Measurements from ENCODE around the gene ZBTB17.

The ZBTB17 gene

DNA sequence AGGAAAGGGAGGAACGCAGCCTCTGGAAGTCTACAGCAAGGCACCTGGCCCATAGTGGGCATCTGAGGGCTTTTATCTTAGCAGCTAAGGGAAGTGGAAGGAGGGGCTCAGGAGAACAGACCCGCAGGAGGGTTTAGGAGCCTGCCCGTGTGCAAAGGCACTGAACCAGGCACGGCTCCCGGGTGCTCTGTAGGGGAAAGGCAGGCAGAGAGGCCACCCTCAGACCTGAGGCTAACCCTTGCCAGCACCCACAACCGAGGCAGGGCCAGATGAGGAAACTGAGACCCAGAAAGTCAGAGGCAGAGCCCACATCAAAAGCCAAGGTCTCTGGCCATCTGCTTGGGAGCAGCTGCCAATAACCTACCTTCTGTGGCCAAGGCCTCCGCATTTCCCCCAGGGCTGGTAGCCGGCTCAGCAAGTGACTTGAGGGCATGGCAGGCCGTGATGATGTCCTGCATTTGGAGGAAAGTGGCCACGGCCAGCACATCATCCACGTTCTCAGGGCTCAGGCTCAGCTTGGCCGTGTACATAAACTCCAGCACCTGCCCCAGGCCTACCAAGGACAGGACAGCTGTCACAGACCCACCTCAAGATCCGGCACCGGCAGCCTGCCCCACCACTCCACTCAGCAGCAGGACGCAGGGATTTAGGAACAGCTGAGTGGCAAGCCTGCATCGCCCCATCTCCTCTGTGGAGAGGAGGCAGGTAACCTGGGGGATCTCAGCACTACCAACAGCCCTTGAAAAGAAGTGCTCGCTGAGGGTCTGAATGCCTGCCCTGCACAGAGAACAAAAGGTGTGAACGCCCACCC is 29.1 kb downstream of the ZBTB17 start:
- Histone ChIP-seq H3K9me3 (ENCODE audit: insufficient read depth, low read depth, low read length) (no peaks in the 10 kb centered on the region), H3K4me1 (ENCODE audit: insufficient read depth, low read length, poor library complexity, severe bottlenecking) (no peaks in the 10 kb centered on the region), H3F3A (ENCODE audit: low read depth) (no peaks in the 10 kb centered on the region), H3K27me3 (ENCODE audit: insufficient read depth, low read length, poor library complexity, severe bottlenecking) (no peaks in the 10 kb centered on the region), H3K4me2 (ENCODE audit: low read depth, low read length, poor library complexity, severe bottlenecking) (no peak overlapping the region), H3K79me2 (ENCODE audit: insufficient read depth, low read length) (peaks cover 28% of the 10 kb centered on the region; the same call in 1 of the 2 replicates), H3K9ac (ENCODE audit: low read depth, low read length, poor library complexity, severe bottlenecking) (no peak overlapping the region), H3K9me2 (replicated peaks; ENCODE audit: low read depth, low read length) (no peaks in the 10 kb centered on the region), H2AFZ (ENCODE audit: low read length) (no peak overlapping the region), H3K36me3 (ENCODE audit: insufficient read depth, low read length) (peaks cover 72% of the 10 kb centered on the region; the same call in 1 of the 2 replicates), H3K4me3 (ENCODE audit: low read length, poor library complexity, severe bottlenecking) (no peak overlapping the region), H4K20me1 (ENCODE audit: insufficient read depth, low read length, poor library complexity, severe bottlenecking) (peaks cover 14% of the 10 kb centered on the region)
- TF ChIP-seq EZH2phosphoT487 (IDR thresholded peaks at IDR 0.05; ENCODE audit: borderline replicate concordance) = no peak
- TF ChIP-seq, protein P1, sequence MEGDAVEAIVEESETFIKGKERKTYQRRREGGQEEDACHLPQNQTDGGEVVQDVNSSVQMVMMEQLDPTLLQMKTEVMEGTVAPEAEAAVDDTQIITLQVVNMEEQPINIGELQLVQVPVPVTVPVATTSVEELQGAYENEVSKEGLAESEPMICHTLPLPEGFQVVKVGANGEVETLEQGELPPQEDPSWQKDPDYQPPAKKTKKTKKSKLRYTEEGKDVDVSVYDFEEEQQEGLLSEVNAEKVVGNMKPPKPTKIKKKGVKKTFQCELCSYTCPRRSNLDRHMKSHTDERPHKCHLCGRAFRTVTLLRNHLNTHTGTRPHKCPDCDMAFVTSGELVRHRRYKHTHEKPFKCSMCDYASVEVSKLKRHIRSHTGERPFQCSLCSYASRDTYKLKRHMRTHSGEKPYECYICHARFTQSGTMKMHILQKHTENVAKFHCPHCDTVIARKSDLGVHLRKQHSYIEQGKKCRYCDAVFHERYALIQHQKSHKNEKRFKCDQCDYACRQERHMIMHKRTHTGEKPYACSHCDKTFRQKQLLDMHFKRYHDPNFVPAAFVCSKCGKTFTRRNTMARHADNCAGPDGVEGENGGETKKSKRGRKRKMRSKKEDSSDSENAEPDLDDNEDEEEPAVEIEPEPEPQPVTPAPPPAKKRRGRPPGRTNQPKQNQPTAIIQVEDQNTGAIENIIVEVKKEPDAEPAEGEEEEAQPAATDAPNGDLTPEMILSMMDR (conservative IDR thresholded peaks at IDR 0.05; ENCODE audit: low read length) = no peak

DNA sequence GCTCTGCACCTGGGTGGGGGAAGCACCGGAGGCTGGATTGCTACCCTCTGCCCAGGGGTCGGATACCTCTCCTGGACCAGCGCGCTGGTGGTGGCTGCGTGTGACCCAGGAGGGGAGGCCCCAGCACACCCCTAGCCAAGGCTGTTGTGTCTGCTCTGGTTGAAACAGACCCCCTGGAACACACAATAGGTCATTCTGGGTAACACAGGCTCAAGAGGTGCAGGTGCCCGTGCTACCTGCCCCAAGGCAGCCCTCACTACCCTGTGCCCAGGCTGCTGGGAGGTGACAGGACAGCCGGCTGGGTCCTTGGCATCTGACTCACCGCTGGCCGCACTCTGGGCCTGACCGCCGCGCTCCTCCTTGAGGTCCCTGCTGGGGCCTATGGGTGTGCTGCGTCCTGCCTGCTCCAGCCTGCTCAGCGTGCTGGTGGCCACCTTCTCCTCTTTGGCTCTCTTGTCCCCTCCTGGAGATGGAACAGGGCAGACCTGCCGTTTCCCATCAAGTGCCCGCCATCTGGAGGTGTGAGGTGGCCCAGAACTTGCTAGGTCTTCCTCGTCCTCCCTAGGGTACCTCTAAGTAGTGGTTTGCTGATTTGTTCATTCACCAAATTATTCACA is 30.0 kb downstream of the ZBTB17 start:
- Histone ChIP-seq H3K4me1 (ENCODE audit: insufficient read depth, low read length, poor library complexity, severe bottlenecking) (no peaks in the 10 kb centered on the region), H3K4me2 (ENCODE audit: low read depth, low read length, poor library complexity, severe bottlenecking) (no peak overlapping the region), H3F3A (ENCODE audit: low read depth) (no peaks in the 10 kb centered on the region), H3K79me2 (ENCODE audit: insufficient read depth, low read length) (peaks cover 21% of the 10 kb centered on the region; the same call in 1 of the 2 replicates), H4K20me1 (ENCODE audit: insufficient read depth, low read length, poor library complexity, severe bottlenecking) (peaks cover 14% of the 10 kb centered on the region), H3K9me3 (ENCODE audit: insufficient read depth, low read depth, low read length) (no peaks in the 10 kb centered on the region), H2AFZ (ENCODE audit: low read length) (no peak overlapping the region), H3K9me2 (replicated peaks; ENCODE audit: low read depth, low read length) (no peaks in the 10 kb centered on the region), H3K4me3 (ENCODE audit: low read length, poor library complexity, severe bottlenecking) (no peak overlapping the region), H3K36me3 (ENCODE audit: insufficient read depth, low read length) (peaks cover 80% of the 10 kb centered on the region; the same call in 1 of the 2 replicates), H3K27me3 (ENCODE audit: insufficient read depth, low read length, poor library complexity, severe bottlenecking) (no peaks in the 10 kb centered on the region), H3K9ac (ENCODE audit: low read depth, low read length, poor library complexity, severe bottlenecking) (no peak overlapping the region)
- no peak for TF ChIP-seq EZH2phosphoT487 (IDR thresholded peaks at IDR 0.05; ENCODE audit: borderline replicate concordance)
- TF ChIP-seq, protein P1 (conservative IDR thresholded peaks at IDR 0.05; ENCODE audit: low read length) = no peak

DNA sequence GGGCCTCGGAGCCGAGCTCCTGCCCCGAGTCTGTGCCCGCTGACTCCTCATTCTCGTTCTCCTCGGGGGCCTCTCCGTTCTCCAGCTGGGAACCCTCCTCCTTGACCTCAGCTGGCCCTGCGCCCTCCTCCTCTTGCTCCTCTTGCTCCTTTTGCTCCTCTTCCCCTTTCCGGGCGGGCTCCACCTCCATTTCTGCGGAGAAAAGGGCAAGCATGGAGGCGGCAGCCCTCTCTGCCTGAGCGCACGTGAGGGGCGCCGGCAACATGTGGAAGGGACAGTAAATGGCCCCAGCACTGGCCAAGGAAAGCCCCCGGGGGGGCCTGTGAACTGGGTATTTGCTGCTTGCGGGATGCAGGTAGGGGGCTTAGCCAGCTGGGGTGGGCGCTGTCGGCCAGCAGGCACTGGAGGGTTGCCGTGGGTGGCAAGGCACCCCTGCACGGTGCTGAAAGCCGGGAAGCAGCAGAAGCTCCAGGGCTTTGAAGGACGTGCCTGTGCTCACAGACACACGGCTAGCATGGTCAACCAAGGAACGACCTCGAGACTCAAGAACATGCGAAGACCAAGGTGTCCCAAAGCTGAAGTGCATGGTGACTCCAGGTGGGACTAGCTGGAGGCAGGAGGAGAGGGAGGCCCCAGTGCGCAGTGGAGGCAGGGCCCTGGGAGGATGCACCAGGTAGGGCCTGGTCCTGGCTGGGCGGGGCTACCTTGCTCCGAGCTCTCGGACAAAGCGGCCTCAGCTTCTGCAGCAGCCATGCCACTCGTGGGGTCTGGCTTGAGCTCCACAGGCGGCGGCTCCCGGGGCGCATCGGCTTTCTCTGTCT is 30.7 kb downstream of the ZBTB17 start:
- Histone ChIP-seq H3K79me2 (ENCODE audit: insufficient read depth, low read length) (peaks cover 14% of the 10 kb centered on the region; the same call in 1 of the 2 replicates), H3K9me2 (replicated peaks; ENCODE audit: low read depth, low read length) (no peaks in the 10 kb centered on the region), H3K27me3 (ENCODE audit: insufficient read depth, low read length, poor library complexity, severe bottlenecking) (no peaks in the 10 kb centered on the region), H3K9ac (ENCODE audit: low read depth, low read length, poor library complexity, severe bottlenecking) (no peak overlapping the region), H2AFZ (ENCODE audit: low read length) (no peak overlapping the region), H3K4me1 (ENCODE audit: insufficient read depth, low read length, poor library complexity, severe bottlenecking) (no peaks in the 10 kb centered on the region), H3K4me2 (ENCODE audit: low read depth, low read length, poor library complexity, severe bottlenecking) (no peak overlapping the region), H3K9me3 (ENCODE audit: insufficient read depth, low read depth, low read length) (no peaks in the 10 kb centered on the region), H3K36me3 (ENCODE audit: insufficient read depth, low read length) (peaks cover 87% of the 10 kb centered on the region; the same call in 1 of the 2 replicates), H3F3A (ENCODE audit: low read depth) (no peaks in the 10 kb centered on the region), H3K4me3 (ENCODE audit: low read length, poor library complexity, severe bottlenecking) (no peak overlapping the region), H4K20me1 (ENCODE audit: insufficient read depth, low read length, poor library complexity, severe bottlenecking) (peaks cover 8% of the 10 kb centered on the region)
- TF ChIP-seq, protein P1 (conservative IDR thresholded peaks at IDR 0.05; ENCODE audit: low read length) = no peak
- no peak for TF ChIP-seq EZH2phosphoT487 (IDR thresholded peaks at IDR 0.05; ENCODE audit: borderline replicate concordance)

Data from Loucy (cell line).